IPS-18c (cell line): ENCODE data around the gene RASGRF1.

ENCODE experiments used
- H3K4me3 ChIP-seq: 2 replicates; pipeline ENCODE4 v1.7.0; 2013; ENCODE audit warnings: low read depth, mild to moderate bottlenecking, low read length, moderate library complexity; ENCODE audit not compliant: insufficient read depth
- H3K9me3 ChIP-seq: one replicate; pipeline ENCODE4 v1.6.1; 2013; ENCODE audit warnings: mild to moderate bottlenecking, low read length, moderate library complexity; ENCODE audit not compliant: control insufficient read depth, insufficient read depth

RASGRF1 gene

GRCh38 chr15:79078763-79079410, 11.7 kb downstream of the RASGRF1 start:
- H3K9me3 ChIP-seq, result no peaks in the 10 kb centered on the region
- no peak overlapping the region for H3K4me3 ChIP-seq

GRCh38 chr15:79078003-79078402, 12.6 kb downstream of the RASGRF1 start:
- H3K4me3 ChIP-seq, result no peak overlapping the region

GRCh38 chr15:79076661-79077060, 13.9 kb downstream of the RASGRF1 start:
- no peaks in the 10 kb centered on the region for H3K9me3 ChIP-seq
- H3K4me3 ChIP-seq, result no peak overlapping the region

More at GRCh38 chr15:79078003-79078402, 12.6 kb downstream of the RASGRF1 start:
- no peaks in the 10 kb centered on the region for H3K9me3 ChIP-seq

GRCh38 chr15:79075256-79075655, 15.3 kb downstream of the RASGRF1 start:
- Histone ChIP-seq H3K4me3 (no peak overlapping the region), H3K9me3 (no peaks in the 10 kb centered on the region)

GRCh38 chr15:79073336-79073735, 17.2 kb downstream of the RASGRF1 start:
- H3K4me3 ChIP-seq, result no peak overlapping the region
- no peaks in the 10 kb centered on the region for H3K9me3 ChIP-seq

GRCh38 chr15:79071901-79072300, 18.7 kb downstream of the RASGRF1 start:
- Histone ChIP-seq H3K9me3 (no peaks in the 10 kb centered on the region), H3K4me3 (no peak overlapping the region)

- no peaks in the 10 kb centered on the region for H3K9me3 ChIP-seq
Measured at GRCh38 chr15:79068790-79069189, 21.8 kb downstream of the RASGRF1 start.

GRCh38 chr15:79067969-79068368, 22.6 kb downstream of the RASGRF1 start:
- no peaks in the 10 kb centered on the region for H3K9me3 ChIP-seq
- H3K4me3 ChIP-seq, result no peak overlapping the region

More at GRCh38 chr15:79068790-79069189, 21.8 kb downstream of the RASGRF1 start:
- H3K4me3 ChIP-seq, result no peak overlapping the region

GRCh38 chr15:79067072-79067833, 23.3 kb downstream of the RASGRF1 start:
- Histone ChIP-seq H3K9me3 (no peaks in the 10 kb centered on the region), H3K4me3 (no peak overlapping the region)

- Histone ChIP-seq H3K9me3 (no peaks in the 10 kb centered on the region), H3K4me3 (no peak overlapping the region)
Measured at GRCh38 chr15:79066391-79067071, 24.0 kb downstream of the RASGRF1 start.

- H3K9me3 ChIP-seq, result no peaks in the 10 kb centered on the region
- no peak overlapping the region for H3K4me3 ChIP-seq
Measured at GRCh38 chr15:79065706-79066376, 24.7 kb downstream of the RASGRF1 start.

GRCh38 chr15:79065361-79065705, 25.2 kb downstream of the RASGRF1 start:
- Histone ChIP-seq H3K4me3 (no peak overlapping the region), H3K9me3 (no peaks in the 10 kb centered on the region)

GRCh38 chr15:79064496-79064895, 26.1 kb downstream of the RASGRF1 start:
- H3K9me3 ChIP-seq, result no peaks in the 10 kb centered on the region
- H3K4me3 ChIP-seq, result no peak overlapping the region

- no peak overlapping the region for H3K4me3 ChIP-seq
- H3K9me3 ChIP-seq, result no peaks in the 10 kb centered on the region
Measured at GRCh38 chr15:79060175-79060574, 30.4 kb downstream of the RASGRF1 start.

- Histone ChIP-seq H3K4me3 (no peak overlapping the region), H3K9me3 (no peaks in the 10 kb centered on the region)
Measured at GRCh38 chr15:79059081-79059572, 31.5 kb downstream of the RASGRF1 start.

GRCh38 chr15:79058260-79058850, 32.2 kb downstream of the RASGRF1 start:
- Histone ChIP-seq H3K9me3 (no peaks in the 10 kb centered on the region), H3K4me3 (no peak overlapping the region)

GRCh38 chr15:79057050-79057449, 33.5 kb downstream of the RASGRF1 start:
- H3K9me3 ChIP-seq, result no peaks in the 10 kb centered on the region

More at GRCh38 chr15:79057050-79057449, 33.5 kb downstream of the RASGRF1 start:
- H3K4me3 ChIP-seq, result no peak overlapping the region
